Epithelial cell of esophagus (primary cell): ENCODE data around the gene ARL8A.

Experiments
- DNase-seq: peaks from one replicate; pipeline ENCODE4 v3.0.0; 2010; ENCODE audit warnings: low read depth
- H3K4me3 ChIP-seq: 2 replicates; pipeline ENCODE4 v1.5.1; 2011; ENCODE audit warnings: mild to moderate bottlenecking, low read length, control low read depth
- CTCF ChIP-seq: IDR thresholded peaks from 2 replicates; pipeline ENCODE4 v1.5.1; 2011; ENCODE audit warnings: low read depth, mild to moderate bottlenecking, low read length, control low read depth, inconsistent platforms; ENCODE audit not compliant: insufficient read depth; ENCODE audit errors: missing control alignments

Gene ARL8A

GRCh38 chr1:202154766-202155477, 10.4 kb upstream of the ARL8A start:
- TF ChIP-seq CTCF: peak; percentile 67
- no peak overlapping the region for H3K4me3 ChIP-seq
- peak; percentile 81 for DNase-seq

DNA sequence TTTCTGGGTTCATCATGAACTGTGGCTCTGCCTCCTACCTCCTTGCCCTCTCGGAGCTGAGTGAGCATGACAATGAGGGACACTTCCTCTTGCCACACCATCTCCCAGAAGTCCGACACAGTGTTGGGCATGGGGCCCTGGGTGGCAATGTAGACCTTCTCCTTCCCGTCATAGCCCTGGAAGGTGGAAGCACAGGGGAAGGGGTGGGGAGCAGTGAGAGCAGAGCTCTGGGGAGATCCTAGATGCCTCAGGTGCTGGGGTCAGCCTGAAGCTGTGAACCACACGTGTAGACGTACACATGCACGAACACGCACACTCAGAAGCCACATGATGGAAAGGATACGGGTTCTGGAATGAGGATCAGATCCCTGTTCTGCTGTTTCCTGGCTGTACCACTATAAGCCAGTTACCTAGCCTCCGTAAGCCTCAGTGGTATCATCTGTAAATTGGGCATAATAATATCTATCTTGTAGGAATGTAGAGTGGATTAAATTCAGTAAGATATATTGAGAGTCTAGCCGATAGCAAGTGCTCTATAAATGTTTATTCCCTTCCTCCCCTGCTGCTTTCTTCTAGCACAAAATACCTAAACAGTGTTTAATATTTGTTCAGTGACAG, 9.7 kb upstream of the ARL8A start:
- H3K4me3 ChIP-seq: no peak overlapping the region
- DNase-seq: no peak
- TF ChIP-seq CTCF: no peak

DNA sequence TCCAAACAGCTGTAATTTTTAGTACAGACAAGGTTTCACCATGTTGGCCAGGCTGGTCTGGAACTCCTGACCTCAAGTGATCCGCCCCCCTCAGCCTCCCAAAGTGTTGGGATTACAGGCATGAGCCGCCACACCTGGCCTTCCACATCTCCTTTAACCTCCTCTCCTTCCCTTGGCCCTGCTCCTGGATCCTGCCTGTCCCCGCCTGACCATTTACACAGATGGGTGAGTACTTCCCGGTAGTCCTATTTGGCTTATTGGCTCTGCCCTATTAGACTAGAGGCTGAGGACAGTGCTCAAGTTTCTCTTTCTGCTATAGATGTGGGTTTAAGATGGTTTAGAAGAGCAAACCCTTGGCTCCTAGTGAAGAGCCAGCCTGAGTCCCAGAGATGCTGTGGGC, 8.7 kb upstream of the ARL8A start:
- no peak overlapping the region for H3K4me3 ChIP-seq
- no peak for DNase-seq
- no peak for TF ChIP-seq CTCF

DNA sequence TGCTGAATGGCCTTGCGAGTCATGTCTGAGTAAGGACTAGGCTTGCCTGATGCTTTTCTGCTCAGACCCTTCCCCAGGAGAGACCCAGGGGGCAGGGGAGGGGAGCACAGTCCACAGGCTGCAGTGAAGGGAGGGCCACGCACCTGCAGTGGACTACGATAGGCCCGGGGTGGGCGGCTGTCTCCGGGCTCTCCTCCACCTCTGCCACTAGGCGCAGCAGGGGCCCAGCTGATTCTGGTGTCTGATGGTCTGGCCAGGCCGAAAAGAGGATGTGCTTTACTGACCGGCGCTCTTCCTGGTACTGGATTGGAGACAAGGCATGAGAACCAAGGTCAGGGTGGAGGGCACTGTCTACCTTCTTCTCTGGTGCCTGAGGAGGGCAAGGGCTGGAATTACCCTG, 7.9 kb upstream of the ARL8A start:
- DNase-seq: no peak
- no peak for TF ChIP-seq CTCF
- H3K4me3 ChIP-seq: no peak overlapping the region

GRCh38 chr1:202151045-202151444, 6.5 kb upstream of the ARL8A start:
- no peak for TF ChIP-seq CTCF
- DNase-seq: no peak
- no peak overlapping the region for H3K4me3 ChIP-seq

DNA sequence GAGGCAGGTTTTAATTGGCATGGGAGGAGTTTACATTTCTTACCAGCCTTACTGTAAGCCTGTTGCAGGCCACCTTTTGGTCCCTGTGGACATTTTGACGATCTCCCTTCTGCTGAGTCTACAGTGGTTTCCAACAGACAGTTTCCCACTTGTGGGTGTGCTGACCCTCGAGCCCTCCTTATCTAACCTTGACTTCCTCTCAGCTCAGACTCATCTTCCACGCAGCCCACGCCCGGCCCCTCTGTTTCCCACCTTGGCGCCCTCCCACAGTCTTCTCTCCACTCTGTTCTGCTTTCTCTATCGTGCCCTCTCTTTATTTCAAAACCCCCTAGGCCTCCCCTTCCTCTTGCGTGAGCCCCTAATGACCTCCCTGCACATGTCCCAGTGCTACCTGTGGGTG, 6.1 kb upstream of the ARL8A start:
- TF ChIP-seq CTCF: no peak
- H3K4me3 ChIP-seq: no peak overlapping the region
- no peak for DNase-seq

GRCh38 chr1:202150187-202150586, 5.7 kb upstream of the ARL8A start:
- TF ChIP-seq CTCF: no peak
- no peak overlapping the region for H3K4me3 ChIP-seq
- DNase-seq: no peak
